ENCODE results near the gene AUNIP. TPM values are rescaled to one million over a fixed set of nuclear protein-coding genes. Genes with fewer than 3 reads are reported as not detected.

The AUNIP gene
- total RNA-seq, 1 experiment from 2014 or later, result 9.4 TPM

DNA sequence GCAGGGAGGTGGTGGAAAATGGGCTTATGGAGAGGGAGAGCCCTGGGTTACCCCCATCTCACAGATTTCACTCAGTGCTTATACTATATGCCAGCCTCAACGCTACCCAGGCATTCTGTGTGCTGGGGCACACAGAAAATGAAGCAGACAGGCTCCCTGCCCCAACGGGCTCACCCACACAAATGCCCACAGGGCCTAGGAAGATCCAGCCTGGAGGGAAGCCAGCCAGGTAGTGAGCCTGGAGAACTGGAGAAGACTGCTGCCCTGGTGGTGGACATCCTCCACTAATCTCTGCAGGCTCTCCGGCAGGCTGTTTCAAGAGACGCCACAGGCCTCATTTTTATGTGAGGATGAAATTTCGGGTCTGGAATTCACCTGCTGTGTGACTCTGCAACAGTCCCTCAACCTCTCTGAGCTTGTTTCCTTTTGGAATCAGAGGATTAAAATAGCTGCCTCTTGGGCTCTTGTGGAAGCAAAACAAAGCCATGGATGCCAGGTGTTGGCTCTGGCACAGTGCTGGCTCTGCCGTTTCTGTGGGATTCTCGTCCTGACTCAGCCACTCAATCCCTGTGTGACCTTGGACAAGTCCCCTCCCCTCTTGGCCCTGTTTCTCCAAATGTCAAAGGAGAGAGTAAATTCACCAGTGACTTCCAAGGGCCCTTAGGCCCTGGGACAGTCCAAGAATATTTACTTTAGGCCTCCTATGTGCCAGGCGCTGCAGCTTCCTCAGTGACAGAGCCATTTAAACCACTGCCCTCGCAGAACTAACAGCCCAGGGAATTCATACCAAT lies 12.6 kb upstream of the AUNIP start:
- peaks cover 15% of the 10 kb centered on the region for H3K4me1 Mint-ChIP-seq (ENCODE audit: insufficient read depth, unreplicated experiment)
- H3K4me3 Mint-ChIP-seq (ENCODE audit: unreplicated experiment), result peak overlapping the region; percentile 38
- H3K27me3 Mint-ChIP-seq (ENCODE audit: insufficient read depth, unreplicated experiment), result no peaks in the 10 kb centered on the region
- TF ChIP-seq, protein P1, sequence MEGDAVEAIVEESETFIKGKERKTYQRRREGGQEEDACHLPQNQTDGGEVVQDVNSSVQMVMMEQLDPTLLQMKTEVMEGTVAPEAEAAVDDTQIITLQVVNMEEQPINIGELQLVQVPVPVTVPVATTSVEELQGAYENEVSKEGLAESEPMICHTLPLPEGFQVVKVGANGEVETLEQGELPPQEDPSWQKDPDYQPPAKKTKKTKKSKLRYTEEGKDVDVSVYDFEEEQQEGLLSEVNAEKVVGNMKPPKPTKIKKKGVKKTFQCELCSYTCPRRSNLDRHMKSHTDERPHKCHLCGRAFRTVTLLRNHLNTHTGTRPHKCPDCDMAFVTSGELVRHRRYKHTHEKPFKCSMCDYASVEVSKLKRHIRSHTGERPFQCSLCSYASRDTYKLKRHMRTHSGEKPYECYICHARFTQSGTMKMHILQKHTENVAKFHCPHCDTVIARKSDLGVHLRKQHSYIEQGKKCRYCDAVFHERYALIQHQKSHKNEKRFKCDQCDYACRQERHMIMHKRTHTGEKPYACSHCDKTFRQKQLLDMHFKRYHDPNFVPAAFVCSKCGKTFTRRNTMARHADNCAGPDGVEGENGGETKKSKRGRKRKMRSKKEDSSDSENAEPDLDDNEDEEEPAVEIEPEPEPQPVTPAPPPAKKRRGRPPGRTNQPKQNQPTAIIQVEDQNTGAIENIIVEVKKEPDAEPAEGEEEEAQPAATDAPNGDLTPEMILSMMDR (IDR thresholded peaks at IDR 0.05; ENCODE audit: unreplicated experiment), result no peak
- POLR2A ChIA-PET, result interaction anchor here (0.5 to 3.4 kb wide), 14 partner anchors 14 to 533 kb away, joined by 3 to 25 read pairs (median 4); partner anchors contain the start of genes MTFR1L and PAFAH2
- peaks cover 9% of the 10 kb centered on the region for H3K36me3 Mint-ChIP-seq (ENCODE audit: insufficient read depth, unreplicated experiment)
- peak; percentile 33 for DNase-seq (ENCODE audit: unreplicated experiment)
- no peaks in the 10 kb centered on the region for H3K9me3 Mint-ChIP-seq (ENCODE audit: unreplicated experiment)
- BruUV-seq (replicated peaks), result no TSS peak
- H3K27ac Mint-ChIP-seq (ENCODE audit: low read depth, unreplicated experiment), result peak overlapping the region; percentile 84
- CTCF ChIA-PET, result interaction anchor here (0.6 to 2.1 kb wide), 4 partner anchors 14 to 1127 kb away, joined by 3 to 5 read pairs (median 3); partner anchors contain the start of gene CLIC4
- intact Hi-C loops (cut with micrococcal nuclease), result loop anchor here (5.0 kb wide), 1 partner anchor 50 kb away; no protein-coding TSS in a partner anchor

DNA sequence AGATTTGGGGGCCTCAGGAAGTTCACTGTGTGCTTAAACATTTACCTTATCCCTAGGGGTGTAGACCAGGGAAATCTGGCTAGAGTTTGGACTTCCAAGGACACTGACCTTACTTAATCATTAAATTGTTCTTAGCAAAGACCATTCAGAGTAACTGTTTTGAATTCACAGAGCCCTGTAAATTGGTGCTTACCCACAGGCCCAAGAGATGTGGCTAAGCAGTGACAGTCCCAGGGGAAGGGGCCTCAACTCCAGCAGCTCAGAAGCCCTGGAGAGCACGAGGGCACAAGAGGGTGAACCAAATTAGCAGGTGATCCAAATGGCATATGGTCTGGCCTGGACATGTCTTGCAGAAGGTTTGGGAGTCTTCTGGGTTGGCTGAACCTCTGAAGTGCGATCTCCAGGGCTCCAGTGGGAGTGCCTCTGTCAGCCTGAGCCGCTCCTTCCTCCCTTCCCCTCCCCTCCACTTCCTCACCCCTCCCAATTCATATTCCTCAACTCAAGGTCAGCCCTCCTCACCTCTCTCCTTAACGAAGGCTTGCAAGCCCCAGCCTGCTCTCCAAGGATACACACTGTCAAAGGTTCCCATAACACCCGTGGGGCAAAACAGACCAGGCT lies 11.9 kb upstream of the AUNIP start:
- TF ChIP-seq, protein P1 (IDR thresholded peaks at IDR 0.05; ENCODE audit: unreplicated experiment), result no peak
- Mint-ChIP-seq H3K4me1 (ENCODE audit: insufficient read depth, unreplicated experiment) (peaks cover 15% of the 10 kb centered on the region), H3K27ac (ENCODE audit: low read depth, unreplicated experiment) (peak overlapping the region; percentile 84), H3K9me3 (ENCODE audit: unreplicated experiment) (no peaks in the 10 kb centered on the region), H3K4me3 (ENCODE audit: unreplicated experiment) (peak overlapping the region; percentile 38), H3K36me3 (ENCODE audit: insufficient read depth, unreplicated experiment) (peaks cover 9% of the 10 kb centered on the region), H3K27me3 (ENCODE audit: insufficient read depth, unreplicated experiment) (no peaks in the 10 kb centered on the region)
- peak; percentile 79 for DNase-seq (ENCODE audit: unreplicated experiment)
- no TSS peak for BruUV-seq (replicated peaks)
- intact Hi-C loops (cut with micrococcal nuclease), result loop anchor here (5.0 kb wide), 1 partner anchor 49 kb away; no protein-coding TSS in a partner anchor
- POLR2A ChIA-PET, result interaction anchor here (0.8 to 3.4 kb wide), 14 partner anchors 9 to 256 kb away, joined by 3 to 25 read pairs (median 5); partner anchors contain the start of genes MTFR1L and PAFAH2
- CTCF ChIA-PET, result interaction anchor here (0.6 to 2.1 kb wide), 4 partner anchors 9 to 189 kb away, joined by 4 to 5 read pairs (median 4); no protein-coding TSS in a partner anchor

DNA sequence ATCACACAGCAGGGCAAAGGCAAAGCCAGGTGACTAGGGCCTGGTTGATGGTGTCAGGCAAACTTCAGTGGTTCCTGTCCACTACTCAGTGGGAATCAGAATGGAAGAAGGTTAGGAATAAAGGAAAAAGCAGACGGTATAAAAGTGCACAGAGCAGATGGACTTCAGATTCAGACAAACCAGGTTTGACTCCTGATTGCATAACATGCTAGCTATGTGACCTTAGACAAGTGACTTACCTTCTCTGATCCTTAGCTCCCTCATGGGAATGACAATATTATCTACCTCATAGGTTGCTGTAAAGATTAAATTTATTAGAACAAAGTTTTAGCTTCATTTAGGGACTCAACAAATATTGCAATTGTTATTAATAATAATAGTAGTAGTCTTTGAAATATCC lies 11.4 kb upstream of the AUNIP start:
- peaks cover 15% of the 10 kb centered on the region for H3K4me1 Mint-ChIP-seq (ENCODE audit: insufficient read depth, unreplicated experiment)
- no peaks in the 10 kb centered on the region for H3K27me3 Mint-ChIP-seq (ENCODE audit: insufficient read depth, unreplicated experiment)
- POLR2A ChIA-PET, result interaction anchor here (0.8 to 3.4 kb wide), 12 partner anchors 9 to 439 kb away, joined by 3 to 25 read pairs (median 6); partner anchors contain the start of genes MTFR1L and PAFAH2
- intact Hi-C loops (cut with micrococcal nuclease), result loop anchor here (5.0 kb wide), 1 partner anchor 48 kb away; no protein-coding TSS in a partner anchor
- TF ChIP-seq, protein P1 (IDR thresholded peaks at IDR 0.05; ENCODE audit: unreplicated experiment), result no peak
- no peak overlapping the region for H3K4me3 Mint-ChIP-seq (ENCODE audit: unreplicated experiment)
- H3K27ac Mint-ChIP-seq (ENCODE audit: low read depth, unreplicated experiment), result no peak overlapping the region
- DNase-seq (ENCODE audit: unreplicated experiment), result no peak
- CTCF ChIA-PET, result interaction anchor here (0.6 to 1.2 kb wide), 4 partner anchors 8 to 188 kb away, joined by 3 to 4 read pairs (median 4); no protein-coding TSS in a partner anchor
- no peaks in the 10 kb centered on the region for H3K9me3 Mint-ChIP-seq (ENCODE audit: unreplicated experiment)
- peaks cover 9% of the 10 kb centered on the region for H3K36me3 Mint-ChIP-seq (ENCODE audit: insufficient read depth, unreplicated experiment)
- BruUV-seq (replicated peaks), result no TSS peak
